Naive thymus-derived CD4-positive, alpha-beta T cell (primary cell): ENCODE results near the gene LMO7. TPM values are rescaled to one million over a fixed set of nuclear protein-coding genes. Genes with fewer than 3 reads are reported as not detected.

ENCODE experiments used
- ATAC-seq: fragments of 150-1000 bp; cut with Tn5 transposase; 2 replicates; pipeline ENCODE4 v1.10.0; 2021; ENCODE audit warnings: mild to moderate bottlenecking, moderate library complexity
- CTCF ChIA-PET: fragments of 350-600 bp; sonication (Branson Sonifier 250); formaldehyde crosslinking; loops from one replicate; lab custom pipeline; 2021; ENCODE audit warnings: antibody characterized with exemption; lab: Charles Lee
- POLR2A ChIA-PET: fragments of 350-600 bp; sonication (Branson Sonifier 250); formaldehyde crosslinking; loops from one replicate; lab custom pipeline; 2021; ENCODE audit warnings: antibody characterized with exemption, inconsistent platforms; lab: Charles Lee
- DNase-seq, 9 donors: peaks; one replicate each; pipeline versions ENCODE4 v3.0.0 to v3.0.0-alpha.2; 2020 to 2022; ENCODE audit warnings: mixed read lengths in 1 of 9
- H3K27ac ChIP-seq: one replicate; pipeline ENCODE4 v1.7.0; 2013; ENCODE audit warnings: mild to moderate bottlenecking, low read depth, low read length, moderate library complexity
- H3K27me3 ChIP-seq, 2 donors: one replicate each; pipeline ENCODE4 v1.7.0; 2013; ENCODE audit warnings: low read length in 2 of 2, mild to moderate bottlenecking in 2 of 2, moderate library complexity in 2 of 2; ENCODE audit not compliant: control insufficient read depth in 2 of 2, insufficient read depth in 2 of 2
- H3K36me3 ChIP-seq, 3 experiments: 1 replicate in 2 of 3; 2 replicates in 1 of 3; pipeline ENCODE4 v1.7.0; 2013; ENCODE audit warnings: low read length in 3 of 3, mild to moderate bottlenecking in 3 of 3, moderate library complexity in 1 of 3; ENCODE audit not compliant: insufficient read depth in 3 of 3, control insufficient read depth in 2 of 3
- H3K4me1 ChIP-seq, 2 donors: one replicate each; pipeline ENCODE4 v1.7.0; 2013; ENCODE audit warnings: low read length in 2 of 2, mild to moderate bottlenecking in 2 of 2, moderate library complexity in 1 of 2; ENCODE audit not compliant: control insufficient read depth in 2 of 2, insufficient read depth in 2 of 2
- H3K4me3 ChIP-seq: 2 replicates; pipeline ENCODE4 v1.7.0; 2013; ENCODE audit warnings: mild to moderate bottlenecking, low read length
- H3K9me3 ChIP-seq, 3 experiments: 1 replicate in 2 of 3; 2 replicates in 1 of 3; pipeline ENCODE4 v1.7.0; 2013; ENCODE audit warnings: low read length in 3 of 3; ENCODE audit not compliant: control insufficient read depth in 2 of 3
- H3K27ac Mint-ChIP-seq, 9 donors: one replicate each; pipeline ENCODE4 v1.8.0; 2020 to 2022; ENCODE audit warnings: mixed read lengths in 9 of 9, mild to moderate bottlenecking in 8 of 9, moderate library complexity in 5 of 9, inconsistent platforms in 2 of 9
- H3K27me3 Mint-ChIP-seq, 5 donors: one replicate each; pipeline ENCODE4 v1.8.0; 2021 to 2022; ENCODE audit warnings: mixed read lengths in 5 of 5, mild to moderate bottlenecking in 1 of 5
- H3K36me3 Mint-ChIP-seq, 5 donors: one replicate each; pipeline ENCODE4 v1.8.0; 2020 to 2022; ENCODE audit warnings: mixed read lengths in 5 of 5, mild to moderate bottlenecking in 3 of 5, inconsistent platforms in 1 of 5
- H3K4me1 Mint-ChIP-seq, 7 donors: one replicate each; pipeline ENCODE4 v1.8.0; 2020 to 2022; ENCODE audit warnings: mixed read lengths in 7 of 7, mild to moderate bottlenecking in 3 of 7, inconsistent platforms in 1 of 7
- H3K4me3 Mint-ChIP-seq, 10 donors: one replicate each; pipeline ENCODE4 v1.8.0; 2020 to 2022; ENCODE audit warnings: mild to moderate bottlenecking in 10 of 10, mixed read lengths in 10 of 10, moderate library complexity in 6 of 10, inconsistent platforms in 2 of 10
- H3K9me3 Mint-ChIP-seq, 11 donors: one replicate each; pipeline ENCODE4 v1.8.0; 2020 to 2022; ENCODE audit warnings: mixed read lengths in 11 of 11, mild to moderate bottlenecking in 4 of 11, inconsistent platforms in 1 of 11, moderate library complexity in 1 of 11
- intact Hi-C, 2 donors: fragments of 100-400 bp; cut with micrococcal nuclease; formaldehyde crosslinking; loops; one replicate each; pipeline ENCODE4 v1.15.1; 2023
- polyA plus RNA-seq, 2 donors: library from polyadenylated mRNA; unstranded; fragments of 300-500 nt; fragmentation: Illumina TruSeq; gene quantifications; one replicate each; pipeline ENCODE4 v1.2.3, GENCODE V29; 2021
- total RNA-seq, 6 experiments: library from RNA in 5 of 6; stranded (reverse) in 5 of 6; gene quantifications; 1 replicate in 5 of 6; 2 replicates in 1 of 6; pipeline ENCODE4 v1.2.3 and lab custom pipeline; 2021 to 2026

Gene LMO7
- total RNA-seq (10 to 100 TPM; 18.0 to 68.1 (median 45.3) TPM), polyA plus RNA-seq (10 to 100 TPM; 20.7 to 37.8 TPM), total RNA-seq (lab: John Stamatoyannopoulos, UW) (80.8 reads per million, percentile 81 among the genes with 10 or more reads in this experiment)

DNA sequence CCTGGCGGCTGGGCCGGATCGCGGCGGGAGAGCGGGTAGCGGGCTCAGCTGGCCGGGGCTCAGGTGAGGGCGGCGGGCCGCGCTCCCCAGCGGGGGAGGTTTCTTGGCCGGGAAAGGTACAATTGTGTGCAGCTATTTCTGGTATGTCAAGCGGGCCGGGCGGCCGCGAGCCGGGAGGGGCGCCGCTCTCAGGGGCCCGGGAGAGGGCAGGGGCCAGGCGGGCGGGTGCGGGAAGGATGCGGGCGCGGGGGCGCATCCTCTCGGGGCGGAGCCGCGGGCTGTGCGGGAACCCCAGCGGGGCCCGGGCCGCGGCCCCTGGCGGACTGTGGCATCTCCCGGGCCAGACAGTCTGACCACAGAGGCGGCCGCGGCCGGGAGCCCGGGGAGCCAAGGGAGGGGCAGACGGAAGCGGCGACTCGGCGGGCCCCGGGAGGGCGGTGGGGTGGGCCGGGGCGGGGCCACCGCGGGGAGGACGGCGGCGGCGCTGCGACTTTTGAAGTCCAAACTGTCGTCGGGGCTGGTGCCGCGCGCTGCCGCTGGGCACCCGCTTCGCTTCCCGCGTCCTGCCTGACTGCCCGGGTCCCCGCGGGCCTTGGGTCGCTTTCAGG lies at the start of gene LMO7:
TSS of gene LMO7 (plus strand) at position 503 of the 608 bp plus-strand sequence. CDS start 328 bp downstream, outside the sequence.
- DNase-seq: peak; percentile 39 to 60 (median 44)
- peaks cover 0 to 21% (median 10%) of the 10 kb centered on the region in 5 donors for H3K27me3 Mint-ChIP-seq
- no peaks in the 10 kb centered on the region for H3K4me1 ChIP-seq
- peaks cover 0 to 2% (median 0%) of the 10 kb centered on the region in 11 donors for H3K9me3 Mint-ChIP-seq
- peak within 1 kb of the TSS; percentile 77 to 91 (median 85) for H3K4me3 Mint-ChIP-seq
- H3K27me3 ChIP-seq: no peaks in the 10 kb centered on the region
- H3K9me3 ChIP-seq: no peaks in the 10 kb centered on the region
- peak within 1 kb of the TSS; percentile 34 for H3K27ac ChIP-seq
- no peaks in the 10 kb centered on the region for H3K36me3 ChIP-seq
- H3K36me3 Mint-ChIP-seq: peaks cover 0 to 8% (median 0%) of the 10 kb centered on the region in 5 donors
- ChIA-PET CTCF (no interaction called here), POLR2A (interaction anchor here (1.4 kb wide), 1 partner anchor 33 kb away, joined by 4 read pairs; no protein-coding TSS in a partner anchor)
- intact Hi-C loops: loop anchor here (1.0 to 10.0 kb wide), 16 partner anchors 87 to 1693 kb away; partner anchors contain the start of genes UCHL3 (in 2 of the 2), CLN5 (in 1 of the 2), COMMD6 (in 1 of the 2) and KCTD12 (in 1 of the 2)
- peak within 1 kb of the TSS; percentile 75 for H3K4me3 ChIP-seq
- H3K4me1 Mint-ChIP-seq: peaks cover 7 to 23% (median 18%) of the 10 kb centered on the region in 7 donors
- peak; percentile 69 for ATAC-seq
- H3K27ac Mint-ChIP-seq: peak within 1 kb of the TSS; percentile 38 to 82 (median 71)

DNA sequence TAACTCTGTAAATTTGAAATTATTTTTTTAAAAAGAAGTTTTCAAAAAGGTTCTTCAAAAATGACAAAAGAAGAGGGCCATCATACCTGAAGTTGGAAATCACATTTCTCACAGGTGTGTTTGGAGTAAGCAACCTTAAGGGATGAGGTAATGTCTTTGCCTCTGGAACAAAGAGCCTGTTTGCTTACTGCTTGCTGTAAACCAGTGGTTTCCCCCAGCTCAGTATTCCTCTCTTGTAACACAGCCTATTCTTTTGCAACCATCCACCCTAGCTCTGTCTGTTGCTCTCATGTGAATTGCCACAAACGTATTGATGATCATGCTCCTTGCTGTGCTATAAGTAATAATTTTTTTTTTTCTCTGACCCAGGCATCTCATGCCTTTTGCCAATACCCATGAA lies 48.5 kb upstream of the LMO7 start:
- Mint-ChIP-seq H3K27ac (peak overlapping the region in 1 of 9 donors; percentile 7), H3K4me3 (no peak overlapping the region), H3K27me3 (no peaks in the 10 kb centered on the region), H3K9me3 (peaks cover 2 to 18% (median 11%) of the 10 kb centered on the region in 11 donors), H3K4me1 (peaks cover 0 to 14% (median 4%) of the 10 kb centered on the region in 7 donors), H3K36me3 (peaks cover 23 to 75% (median 57%) of the 10 kb centered on the region in 5 donors)
- Histone ChIP-seq H3K4me1 (no peaks in the 10 kb centered on the region), H3K4me3 (no peak overlapping the region), H3K27ac (no peak overlapping the region), H3K27me3 (no peaks in the 10 kb centered on the region), H3K9me3 (no peaks in the 10 kb centered on the region), H3K36me3 (peaks cover 0 to 9% (median 0%) of the 10 kb centered on the region in 3 experiments)
- ATAC-seq (no peak), DNase-seq (no peak)
- intact Hi-C loops: no loop called here
- CTCF ChIA-PET: no interaction called here
- POLR2A ChIA-PET: no interaction called here

DNA sequence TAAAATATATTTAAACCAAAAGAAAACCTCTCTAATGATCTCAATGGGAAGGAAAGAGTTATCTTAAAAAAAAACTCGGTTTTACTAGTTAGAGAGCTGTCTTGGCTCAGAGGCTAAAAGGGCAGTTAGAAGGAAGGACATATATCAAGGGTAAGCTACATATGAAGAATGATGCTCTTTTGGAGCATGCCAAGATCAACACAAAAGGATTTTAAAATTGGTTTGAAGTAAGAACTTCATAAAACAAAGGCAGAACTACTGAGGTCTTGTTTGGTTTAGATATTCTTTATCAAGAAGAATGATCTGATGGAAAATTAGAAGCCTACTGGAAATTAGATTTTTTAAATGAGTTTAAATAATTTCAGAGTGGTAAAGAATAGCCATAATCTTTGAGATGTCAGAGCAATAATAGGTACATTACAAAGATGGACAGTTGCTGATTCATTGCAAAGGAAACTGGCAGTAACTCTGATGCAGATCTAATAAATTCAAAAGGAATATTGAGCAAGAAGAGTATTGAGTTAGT lies 39.4 kb upstream of the LMO7 start:
- Histone ChIP-seq H3K36me3 (peaks cover 0 to 6% (median 0%) of the 10 kb centered on the region in 3 experiments), H3K27me3 (no peaks in the 10 kb centered on the region), H3K9me3 (no peaks in the 10 kb centered on the region), H3K4me1 (no peaks in the 10 kb centered on the region), H3K4me3 (no peak overlapping the region), H3K27ac (no peak overlapping the region)
- no peak overlapping the region for H3K27ac Mint-ChIP-seq
- POLR2A ChIA-PET: no interaction called here
- CTCF ChIA-PET: no interaction called here
- peaks cover 0 to 5% (median 0%) of the 10 kb centered on the region in 7 donors for H3K4me1 Mint-ChIP-seq
- H3K4me3 Mint-ChIP-seq: no peak overlapping the region
- peaks cover 0 to 40% (median 38%) of the 10 kb centered on the region in 5 donors for H3K36me3 Mint-ChIP-seq
- DNase-seq: no peak
- H3K27me3 Mint-ChIP-seq: no peaks in the 10 kb centered on the region
- ATAC-seq: no peak
- intact Hi-C loops: no loop called here
- H3K9me3 Mint-ChIP-seq: no peaks in the 10 kb centered on the region

DNA sequence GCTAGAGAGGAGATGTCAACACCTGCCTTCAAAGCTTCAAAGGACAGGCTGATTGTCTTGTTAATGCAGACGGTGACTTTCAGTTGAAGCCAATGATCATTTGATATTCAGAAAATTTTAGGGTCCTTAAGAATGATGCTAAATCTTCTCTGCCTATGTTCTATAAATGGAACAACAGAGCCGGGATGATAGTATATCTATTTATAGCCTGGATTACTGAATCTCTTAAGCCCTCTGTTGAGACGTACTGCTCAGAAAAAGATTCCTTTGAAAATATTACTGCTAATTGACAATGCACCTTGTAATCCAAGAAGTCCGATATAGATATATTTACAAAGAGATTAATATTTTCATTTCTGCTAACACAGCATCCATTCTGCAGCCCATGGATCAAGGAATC lies 35.8 kb upstream of the LMO7 start:
- no peak for ATAC-seq
- Histone ChIP-seq H3K27ac (no peak overlapping the region), H3K4me1 (no peaks in the 10 kb centered on the region), H3K27me3 (no peaks in the 10 kb centered on the region), H3K36me3 (peaks cover 0 to 6% (median 0%) of the 10 kb centered on the region in 3 experiments), H3K9me3 (no peaks in the 10 kb centered on the region), H3K4me3 (no peak overlapping the region)
- no peak overlapping the region for H3K27ac Mint-ChIP-seq
- no peaks in the 10 kb centered on the region for H3K9me3 Mint-ChIP-seq
- DNase-seq: no peak
- ChIA-PET POLR2A (no interaction called here), CTCF (no interaction called here)
- H3K27me3 Mint-ChIP-seq: no peaks in the 10 kb centered on the region
- H3K4me3 Mint-ChIP-seq: no peak overlapping the region
- H3K36me3 Mint-ChIP-seq: peaks cover 0 to 45% (median 37%) of the 10 kb centered on the region in 5 donors
- H3K4me1 Mint-ChIP-seq: peaks cover 0 to 5% (median 0%) of the 10 kb centered on the region in 7 donors
- intact Hi-C loops: no loop called here

DNA sequence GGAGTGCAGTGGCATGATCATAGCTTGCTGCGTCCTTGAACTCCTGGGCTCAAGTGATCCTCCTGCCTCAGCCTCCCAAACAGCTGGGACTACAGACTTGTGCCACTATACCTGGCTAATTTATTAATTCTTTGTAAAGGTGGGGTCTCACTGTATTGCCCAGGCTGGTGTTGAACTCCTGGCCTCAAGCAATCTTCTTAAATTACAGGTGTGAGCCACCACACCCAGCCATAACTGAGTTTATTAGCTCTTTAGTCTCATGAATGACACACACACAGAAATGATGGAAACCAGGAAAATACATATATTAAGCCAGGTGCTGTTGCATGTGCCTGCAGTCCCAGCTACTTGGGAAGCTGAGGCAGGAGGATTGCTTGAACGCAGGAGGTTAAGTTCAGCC lies 33.1 kb upstream of the LMO7 start:
- Mint-ChIP-seq H3K4me3 (no peak overlapping the region), H3K27me3 (no peaks in the 10 kb centered on the region), H3K9me3 (no peaks in the 10 kb centered on the region), H3K36me3 (peaks cover 7 to 47% (median 27%) of the 10 kb centered on the region in 5 donors), H3K4me1 (no peaks in the 10 kb centered on the region), H3K27ac (no peak overlapping the region)
- Histone ChIP-seq H3K4me3 (no peak overlapping the region), H3K27me3 (no peaks in the 10 kb centered on the region), H3K36me3 (peaks cover 0 to 15% (median 0%) of the 10 kb centered on the region in 3 experiments), H3K27ac (no peak overlapping the region), H3K9me3 (no peaks in the 10 kb centered on the region), H3K4me1 (no peaks in the 10 kb centered on the region)
- CTCF ChIA-PET: no interaction called here
- intact Hi-C loops: no loop called here
- no peak for ATAC-seq
- POLR2A ChIA-PET: no interaction called here
- no peak for DNase-seq

DNA sequence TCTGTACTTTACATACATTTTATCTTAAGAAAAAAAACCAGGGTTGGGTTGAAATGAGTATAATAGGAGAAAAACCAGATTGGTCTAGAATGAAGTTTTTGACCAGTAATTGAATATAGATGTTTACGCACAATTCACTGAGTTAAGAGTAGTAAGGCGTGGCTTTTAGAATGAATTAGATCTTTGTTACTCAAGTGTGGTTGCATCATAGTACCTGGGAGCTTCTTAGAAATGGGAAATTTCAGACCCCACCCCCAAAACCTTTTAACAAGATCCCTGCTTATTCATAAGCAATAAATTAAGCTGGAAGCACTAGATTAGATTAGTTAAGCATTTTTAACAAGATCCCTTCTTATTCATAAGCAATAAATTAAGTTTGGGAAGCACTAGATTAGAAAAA lies 28.7 kb upstream of the LMO7 start:
- POLR2A ChIA-PET: no interaction called here
- no peak overlapping the region for H3K4me3 Mint-ChIP-seq
- ATAC-seq: no peak

More for the DNA sequence above, 28.7 kb upstream of the LMO7 start:
- Mint-ChIP-seq H3K27ac (no peak overlapping the region), H3K27me3 (no peaks in the 10 kb centered on the region), H3K9me3 (no peaks in the 10 kb centered on the region), H3K4me1 (no peaks in the 10 kb centered on the region), H3K36me3 (peaks cover 7 to 36% (median 19%) of the 10 kb centered on the region in 5 donors)
- intact Hi-C loops: no loop called here
- no peak overlapping the region for H3K4me3 ChIP-seq
- no peaks in the 10 kb centered on the region for H3K4me1 ChIP-seq
- H3K9me3 ChIP-seq: no peaks in the 10 kb centered on the region
- H3K27ac ChIP-seq: no peak overlapping the region
- peaks cover 0 to 9% (median 0%) of the 10 kb centered on the region in 3 experiments for H3K36me3 ChIP-seq
- no peaks in the 10 kb centered on the region for H3K27me3 ChIP-seq
- no peak for DNase-seq
- CTCF ChIA-PET: no interaction called here
